Fibroblast of skin of left quadriceps (primary cell): ENCODE results near the gene GNAI3.

Experiments
- DNase-seq, 2 experiments: peaks; one replicate each; pipeline ENCODE4 v3.0.0-alpha.2; 2013; ENCODE audit warnings: low read depth in 2 of 2

GNAI3 gene

DNA sequence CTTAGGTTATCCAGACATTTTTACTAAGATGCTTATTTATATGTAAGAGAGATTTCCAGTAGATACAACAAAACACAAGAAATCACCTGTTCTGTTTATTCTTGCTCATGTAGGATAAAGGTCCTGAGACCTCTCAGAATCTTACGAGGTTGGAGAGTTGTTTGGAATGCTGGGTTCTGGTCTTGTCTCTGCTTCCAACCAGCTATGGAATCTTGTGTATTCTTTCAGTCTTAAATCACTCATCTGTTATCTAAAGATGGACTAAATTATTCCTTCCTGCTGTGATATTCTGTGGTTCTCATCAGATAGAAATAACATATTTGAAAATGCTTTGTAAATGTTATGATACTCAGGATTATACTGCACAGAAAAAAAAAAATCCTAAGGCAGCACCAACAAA lies 49.7 kb downstream of the GNAI3 start:
- no peak for DNase-seq

DNA sequence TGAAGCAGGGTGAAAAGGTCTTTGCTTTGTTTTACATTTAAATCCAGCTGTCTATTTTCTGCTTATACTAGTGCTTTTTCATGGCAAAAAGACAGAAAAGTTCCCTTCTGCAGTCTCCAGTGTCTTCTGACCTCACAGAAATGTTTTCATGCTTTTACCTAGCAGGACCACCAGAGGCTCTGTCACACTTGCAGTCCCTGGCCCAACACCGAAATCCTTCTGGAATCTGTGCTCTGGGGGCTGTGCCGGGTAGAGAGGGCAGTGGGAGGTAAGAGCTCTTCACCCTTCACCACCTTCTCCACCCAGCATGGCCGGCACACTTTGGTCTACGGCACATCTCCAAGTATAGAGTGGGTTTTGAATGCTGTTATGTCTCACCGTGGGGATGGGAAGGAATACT lies 50.2 kb downstream of the GNAI3 start:
- DNase-seq = no peak

DNA sequence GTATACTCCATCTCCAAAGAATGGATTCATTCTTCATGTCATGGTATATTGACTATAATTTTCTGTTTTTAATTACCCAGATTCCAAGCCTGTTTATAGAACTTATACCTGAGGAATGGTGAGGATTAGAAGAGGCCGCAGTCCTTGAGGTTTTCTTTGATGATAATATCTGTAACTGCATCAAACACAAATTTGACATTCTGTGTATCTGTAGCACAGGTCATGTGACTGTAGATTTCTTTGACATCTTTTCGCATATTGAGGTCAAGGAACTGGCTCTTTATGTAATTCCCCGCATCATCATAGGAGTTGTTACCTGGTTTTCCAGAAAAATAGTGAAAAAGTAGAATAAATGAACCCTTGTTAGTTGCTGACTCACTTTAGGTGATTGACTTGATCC lies 54.8 kb downstream of the GNAI3 start:
- no peak for DNase-seq

DNA sequence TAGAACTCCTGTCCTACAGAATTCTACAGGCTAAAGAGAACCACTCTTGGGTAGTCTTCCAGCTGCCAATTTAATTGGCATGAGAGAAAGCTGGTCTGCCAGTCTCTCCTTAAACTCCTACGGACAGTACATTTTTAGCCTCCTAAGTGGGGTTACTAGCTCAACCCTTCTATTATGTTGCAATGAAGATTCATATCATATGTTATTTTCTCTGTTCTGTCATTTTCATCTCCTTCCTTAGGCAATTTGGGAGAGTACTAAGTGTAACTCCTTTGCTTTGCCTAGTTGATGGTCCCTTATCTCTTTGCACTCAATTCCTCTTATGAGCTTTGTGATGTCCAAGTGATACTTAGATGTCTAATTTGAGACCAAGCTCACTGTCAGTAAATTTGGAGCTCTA lies 57.0 kb downstream of the GNAI3 start:
- no peak for DNase-seq

DNA sequence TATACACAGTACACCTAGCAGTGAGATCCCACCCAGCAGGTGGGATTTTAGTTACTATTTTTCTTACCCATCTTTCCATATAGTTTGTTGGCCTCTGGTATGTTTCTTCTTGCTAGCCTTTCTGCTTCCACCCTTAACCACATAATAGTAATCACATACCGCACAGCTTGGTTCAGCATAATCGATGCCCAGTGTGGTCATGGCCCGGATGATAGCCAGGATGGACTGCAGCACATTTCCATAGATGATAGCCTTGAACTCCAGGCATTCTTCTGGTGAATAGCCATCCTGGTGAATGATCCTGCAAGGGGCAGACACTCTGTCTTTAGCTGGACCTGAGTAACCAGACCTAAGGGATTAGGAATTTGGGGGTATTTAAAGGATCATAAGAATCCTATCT lies 61.5 kb downstream of the GNAI3 start:
- no peak for DNase-seq

DNA sequence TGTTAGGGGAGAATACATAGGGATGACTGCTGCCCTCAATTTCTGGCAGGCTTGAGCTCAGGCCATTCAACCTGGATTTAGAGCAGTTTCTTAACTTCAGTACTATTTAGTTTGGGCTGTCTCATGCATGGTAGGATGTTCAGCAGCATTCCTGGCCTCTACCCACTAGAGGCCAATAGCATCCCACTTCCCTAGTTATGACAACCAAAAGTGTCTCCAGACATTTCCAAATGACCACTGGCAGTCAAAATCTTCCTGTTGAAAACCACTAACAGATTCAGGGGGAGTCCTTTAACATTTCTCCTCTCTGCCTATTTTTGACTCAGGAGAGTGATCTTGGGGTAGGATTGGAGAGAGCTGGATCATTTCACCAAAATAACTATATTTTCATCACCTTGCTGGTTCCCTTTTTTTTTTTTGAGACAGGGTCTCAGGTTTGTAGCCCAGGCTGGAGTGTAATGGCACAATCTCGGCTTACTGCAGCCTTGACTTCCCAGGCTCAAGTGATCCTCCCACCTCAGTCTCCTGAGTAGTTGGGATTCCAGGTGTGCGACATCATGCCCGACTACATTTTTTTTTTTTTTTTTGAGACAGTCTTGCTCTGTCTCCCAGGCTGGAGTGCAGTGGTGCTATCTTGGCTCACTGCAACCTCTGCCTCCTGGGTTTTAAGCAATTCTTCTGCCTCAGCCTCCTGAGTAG lies 62.3 kb downstream of the GNAI3 start:
- DNase-seq = no peak

DNA sequence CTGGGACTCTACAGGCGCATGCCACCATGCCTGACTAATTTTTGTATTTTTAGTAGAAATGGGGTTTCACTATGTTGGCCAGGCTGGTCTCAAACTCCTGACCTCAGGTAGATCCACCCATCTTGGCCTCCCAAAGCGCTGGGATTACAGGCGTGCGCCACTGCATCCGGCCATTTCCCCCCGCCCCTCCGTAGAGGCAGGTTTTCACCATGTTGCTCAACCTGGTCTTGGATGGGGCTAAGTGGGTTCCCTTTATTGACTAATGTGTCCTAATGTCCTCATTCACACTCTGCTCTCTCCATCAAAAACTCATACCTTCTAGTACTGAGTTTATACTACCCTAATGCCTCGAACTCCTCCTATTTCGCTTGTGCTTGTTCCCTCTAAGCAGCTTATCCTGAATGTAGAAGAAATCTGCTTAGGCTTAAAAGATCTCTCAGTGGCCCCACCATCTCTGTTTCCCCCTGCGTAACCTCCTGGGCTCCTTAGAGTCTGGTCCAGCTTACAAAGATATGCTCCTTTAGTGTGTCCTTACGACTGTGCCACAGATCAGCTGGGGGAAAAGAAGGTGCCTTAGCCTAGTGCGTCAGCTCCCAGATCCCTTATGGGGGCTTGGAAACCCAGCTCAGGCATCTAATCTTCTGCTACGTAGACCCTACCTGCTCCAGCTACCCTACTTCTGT lies 63.0 kb downstream of the GNAI3 start:
- no peak for DNase-seq

DNA sequence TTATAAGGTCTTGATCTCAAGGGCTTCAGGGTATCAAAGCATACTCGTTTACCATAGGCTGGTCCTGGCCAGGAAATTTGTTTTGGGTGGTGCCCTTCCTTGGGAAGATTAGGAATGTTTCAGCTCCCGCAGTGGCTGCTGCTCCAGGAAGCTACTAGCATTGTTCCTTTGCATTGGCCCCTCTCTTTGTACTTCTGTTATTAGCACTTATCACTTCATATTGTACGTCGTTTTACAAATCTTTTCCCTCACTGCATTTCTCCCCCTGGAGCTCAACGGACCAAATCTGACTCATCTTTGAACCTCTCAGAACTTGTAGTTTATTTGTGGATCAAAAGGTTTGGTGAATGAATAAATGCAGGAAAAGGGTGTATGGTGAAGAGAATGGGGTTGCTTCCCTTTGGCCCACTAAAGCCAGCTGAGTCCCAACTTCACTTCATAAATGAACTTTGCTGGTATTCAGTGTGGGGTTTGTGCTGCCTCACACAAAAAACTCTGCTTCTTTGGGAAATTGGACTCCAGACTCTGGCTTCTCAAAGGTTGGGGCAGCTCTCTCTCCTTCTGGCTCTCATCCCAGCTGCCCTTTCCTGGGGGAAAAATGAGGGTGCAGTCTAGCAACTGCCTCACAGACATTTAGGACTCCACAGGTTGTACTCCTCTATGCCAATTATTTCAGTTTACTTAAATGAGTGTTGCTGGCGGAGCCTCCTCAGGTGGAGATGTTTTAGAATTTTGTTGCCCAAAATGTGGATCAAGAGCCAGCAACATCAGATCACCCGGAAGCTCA lies 65.1 kb downstream of the GNAI3 start:
- no peak for DNase-seq

DNA sequence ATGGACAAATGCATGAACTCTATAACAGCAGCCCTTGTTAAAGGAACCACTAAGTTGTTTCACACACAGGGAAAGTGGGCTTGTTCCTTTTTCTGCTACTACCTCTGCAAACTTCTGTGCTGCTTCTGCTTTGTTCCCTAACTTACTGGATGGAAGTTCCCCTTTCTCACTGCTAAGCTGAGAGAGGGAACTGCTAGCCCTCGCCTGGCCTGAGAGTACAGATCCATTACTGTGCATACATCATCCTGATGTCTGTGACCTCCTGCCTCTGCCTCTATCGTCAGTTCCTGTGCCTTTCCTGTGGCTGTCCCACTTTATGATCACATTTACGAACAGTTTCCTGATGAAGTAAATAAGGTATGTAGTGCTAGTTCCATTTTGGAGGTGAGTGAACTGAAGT lies 67.5 kb downstream of the GNAI3 start:
- DNase-seq = no peak

DNA sequence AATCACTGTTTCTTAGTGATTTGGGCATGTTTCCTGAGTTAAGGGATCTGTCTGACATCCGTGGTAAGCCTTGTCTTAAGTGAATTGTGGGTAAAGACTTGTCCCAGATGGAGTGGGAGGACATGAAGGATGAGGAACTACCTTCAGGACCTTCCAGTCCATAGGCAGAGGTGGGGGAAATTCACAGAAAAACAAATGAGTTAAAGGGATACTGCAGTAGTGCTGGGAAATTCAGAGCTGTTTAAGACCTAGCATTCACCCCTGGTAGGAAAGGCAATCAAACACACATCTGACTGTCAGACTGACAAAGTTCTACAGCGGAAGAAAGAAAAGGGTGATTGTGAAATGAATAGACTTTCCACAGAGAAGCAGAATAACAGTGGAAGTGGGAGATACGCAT lies 68.0 kb downstream of the GNAI3 start:
- DNase-seq = no peak

DNA sequence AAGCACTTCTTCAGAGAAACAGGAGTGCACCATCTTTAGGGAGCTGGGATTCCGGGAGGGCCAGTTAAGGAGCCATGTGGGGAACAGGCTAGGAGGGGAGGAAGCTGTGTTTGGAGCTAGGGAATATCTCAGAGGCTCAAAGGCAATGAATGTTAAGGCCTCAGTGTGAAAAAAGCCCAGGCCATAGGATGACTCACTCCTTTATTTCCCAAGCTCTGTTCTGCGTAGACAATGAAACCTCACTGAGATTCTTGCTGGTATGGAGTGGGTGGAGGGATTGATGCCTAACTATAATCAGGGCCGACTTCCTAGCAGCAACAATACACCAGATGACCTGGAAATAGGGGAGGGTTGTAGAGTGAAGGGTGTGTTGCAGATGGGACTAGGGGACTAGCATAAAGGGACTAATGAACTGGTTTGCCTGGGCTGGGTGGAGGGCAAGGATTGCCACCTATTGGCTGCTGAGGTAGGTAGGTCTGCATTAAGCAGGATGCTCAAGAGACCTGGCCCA lies 68.9 kb downstream of the GNAI3 start:
- DNase-seq = peak; percentile 81

DNA sequence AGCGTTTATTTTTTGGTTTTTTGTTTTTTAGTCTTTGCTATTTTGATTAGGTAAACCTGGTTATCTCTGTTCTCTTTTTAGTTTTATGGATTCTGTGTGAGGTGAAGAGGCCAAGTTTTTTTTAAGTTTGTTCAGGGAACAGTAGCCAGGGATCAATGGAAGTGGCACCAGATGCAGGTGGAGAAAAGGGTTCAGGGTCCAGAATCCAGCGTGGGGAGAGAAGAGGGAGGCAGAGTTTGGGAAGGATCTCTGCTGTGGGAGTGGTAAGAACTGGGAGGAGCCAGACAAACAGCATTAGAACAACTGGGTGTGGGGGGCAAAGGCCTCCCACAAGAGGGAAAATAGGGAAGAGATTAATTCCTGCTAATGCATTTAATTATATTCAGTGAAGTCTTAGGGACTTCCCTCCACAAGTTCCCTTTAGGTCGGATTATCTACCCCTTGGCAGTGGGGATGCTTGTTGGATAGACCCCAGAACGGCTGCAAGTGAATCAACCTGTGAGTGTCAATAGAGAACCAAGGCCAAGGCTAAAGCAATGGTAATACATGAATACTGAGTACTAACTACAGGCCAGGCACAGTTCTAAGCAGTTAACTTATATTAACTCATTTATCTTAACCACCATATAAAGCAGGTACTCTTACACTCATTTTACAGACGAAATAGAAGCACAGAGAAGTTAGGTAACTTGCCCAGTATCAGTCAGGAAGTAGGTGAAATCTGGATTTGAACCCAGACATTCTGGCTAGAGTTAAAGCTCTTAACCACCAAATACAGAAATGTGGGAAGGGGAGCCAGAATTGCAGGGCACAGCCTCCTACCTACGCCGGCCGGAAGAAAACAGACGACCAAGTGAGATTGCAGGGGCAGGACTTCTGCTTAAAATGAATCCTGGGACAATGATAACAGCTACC lies 70.5 kb downstream of the GNAI3 start:
- no peak for DNase-seq

DNA sequence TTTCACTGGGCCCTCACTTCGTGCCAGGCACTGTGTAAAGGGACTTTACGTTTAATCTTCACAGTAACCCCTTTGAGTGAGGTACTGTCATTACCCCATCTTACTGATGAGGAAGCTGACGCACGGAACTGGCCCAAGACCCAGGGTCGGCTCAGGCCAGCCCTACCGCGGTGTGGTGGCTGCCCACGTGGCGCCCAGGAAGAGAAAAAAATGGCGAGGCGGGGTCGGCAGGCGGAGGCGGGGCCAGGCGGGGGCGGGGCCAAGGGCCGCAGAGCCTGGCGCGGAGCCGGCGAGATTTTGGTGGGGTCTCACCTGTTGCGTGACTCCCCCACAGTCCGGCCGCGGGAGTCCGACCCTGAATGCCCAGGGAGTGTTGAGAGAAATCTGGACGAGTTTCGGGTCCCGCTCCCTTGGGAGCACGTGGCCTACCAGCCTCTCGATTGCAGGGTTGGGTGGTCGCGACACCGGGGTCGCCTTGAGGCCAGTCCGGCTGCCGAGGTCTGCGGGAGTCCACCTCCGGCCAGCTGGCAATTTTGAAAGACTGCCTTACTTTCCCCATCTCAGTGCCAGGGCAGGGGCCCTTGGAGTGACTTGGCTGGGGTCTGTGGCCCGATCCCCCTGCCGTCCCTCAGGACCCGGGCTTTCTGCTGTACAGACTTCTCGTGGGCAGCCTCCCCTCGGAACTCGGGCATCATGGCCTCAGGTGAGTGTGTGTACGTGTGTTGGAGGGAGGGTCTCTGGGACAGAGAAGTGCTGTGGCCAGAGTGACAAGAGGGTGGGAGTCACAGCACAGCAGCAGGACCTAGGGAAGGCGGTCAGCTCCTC lies 71.4 kb downstream of the GNAI3 start, which contains the start of the genes AMPD2 and GNAT2:
Gene AMPD2 (plus strand): TSS at position 262 of the 825 bp plus-strand sequence. CDS start 1,339 bp downstream, outside the sequence.
Gene GNAT2 (minus strand): TSS at position 41 of the 825 bp plus-strand sequence. CDS start 6,746 bp downstream, outside the sequence.
- peak; percentile 63 to 66 for DNase-seq

DNA sequence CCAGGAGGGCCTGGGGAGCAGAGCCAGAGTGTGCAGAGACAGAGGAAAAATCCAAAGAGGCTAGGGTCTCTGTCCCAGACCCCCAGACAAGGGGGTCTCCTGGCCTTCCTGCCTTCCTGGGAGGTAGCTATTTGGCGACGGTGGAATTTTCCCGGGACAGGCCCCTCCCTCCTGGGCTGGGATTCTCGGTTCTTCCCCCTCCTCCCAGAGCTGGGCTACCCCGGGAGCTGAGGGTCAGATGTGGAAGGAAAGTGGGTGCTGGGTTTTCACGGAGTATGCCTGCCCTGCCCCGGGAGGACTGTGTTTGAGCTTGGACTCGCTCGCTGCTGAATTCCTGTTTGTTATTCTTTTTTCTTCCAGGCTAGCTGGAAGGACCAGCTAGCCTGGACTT lies 72.0 kb downstream of the GNAI3 start:
- peak in 1 of 2 experiments; percentile 54 for DNase-seq

DNA sequence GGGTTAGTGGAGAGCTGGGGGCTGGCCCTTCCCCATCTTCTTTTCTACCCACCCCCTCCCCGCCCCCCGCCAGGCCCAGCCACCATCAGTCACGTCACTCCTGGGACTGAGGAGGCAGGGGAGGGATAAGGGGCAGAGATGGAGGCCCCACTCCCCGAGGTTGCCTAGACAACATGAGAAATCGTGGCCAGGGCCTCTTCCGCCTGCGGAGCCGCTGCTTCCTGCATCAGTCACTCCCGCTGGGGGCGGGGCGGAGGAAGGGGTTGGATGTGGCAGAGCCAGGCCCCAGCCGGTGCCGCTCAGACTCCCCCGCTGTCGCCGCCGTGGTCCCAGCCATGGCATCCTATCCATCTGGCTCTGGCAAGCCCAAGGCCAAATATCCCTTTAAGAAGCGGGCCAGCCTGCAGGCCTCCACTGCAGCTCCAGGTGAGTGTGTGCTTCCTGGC lies 72.4 kb downstream of the GNAI3 start:
- peak; percentile 89 to 90 for DNase-seq

DNA sequence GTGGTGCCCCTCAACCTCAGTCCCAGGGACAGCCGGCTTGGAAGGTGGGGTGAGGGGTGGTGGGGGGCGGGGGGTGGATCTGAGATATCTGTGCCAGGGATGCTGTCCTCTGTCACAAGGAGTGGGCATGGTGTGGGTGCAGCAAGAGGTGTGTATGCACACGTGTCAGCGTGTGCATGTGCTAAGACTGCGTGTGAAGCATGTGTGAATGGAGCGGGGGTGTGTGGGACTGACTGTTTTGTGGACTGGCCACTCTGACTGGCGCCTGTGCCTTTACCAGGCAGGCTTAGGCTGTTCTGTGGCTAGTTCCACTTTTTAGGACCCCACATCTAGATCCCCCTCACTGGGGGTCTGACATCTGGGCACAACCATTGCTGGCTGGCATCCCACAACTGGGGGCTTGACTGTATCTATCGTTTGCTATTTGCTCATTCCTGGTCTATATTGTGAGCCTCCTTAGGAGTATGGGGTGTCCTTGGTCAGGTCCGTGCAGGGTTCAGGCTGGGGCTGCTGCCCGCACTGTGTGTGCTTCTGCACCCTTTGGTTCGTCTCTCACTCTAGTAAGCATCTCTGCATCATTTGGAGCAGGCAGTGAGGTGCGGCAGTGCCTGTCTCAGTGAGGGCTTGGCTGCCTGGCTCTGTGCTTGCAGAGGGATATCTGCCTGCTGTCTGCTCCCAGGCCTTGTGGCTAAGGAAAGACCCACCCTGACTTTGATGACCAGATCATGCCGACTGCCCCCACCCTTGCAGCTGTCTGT lies 73.1 kb downstream of the GNAI3 start:
- DNase-seq = no peak

DNA sequence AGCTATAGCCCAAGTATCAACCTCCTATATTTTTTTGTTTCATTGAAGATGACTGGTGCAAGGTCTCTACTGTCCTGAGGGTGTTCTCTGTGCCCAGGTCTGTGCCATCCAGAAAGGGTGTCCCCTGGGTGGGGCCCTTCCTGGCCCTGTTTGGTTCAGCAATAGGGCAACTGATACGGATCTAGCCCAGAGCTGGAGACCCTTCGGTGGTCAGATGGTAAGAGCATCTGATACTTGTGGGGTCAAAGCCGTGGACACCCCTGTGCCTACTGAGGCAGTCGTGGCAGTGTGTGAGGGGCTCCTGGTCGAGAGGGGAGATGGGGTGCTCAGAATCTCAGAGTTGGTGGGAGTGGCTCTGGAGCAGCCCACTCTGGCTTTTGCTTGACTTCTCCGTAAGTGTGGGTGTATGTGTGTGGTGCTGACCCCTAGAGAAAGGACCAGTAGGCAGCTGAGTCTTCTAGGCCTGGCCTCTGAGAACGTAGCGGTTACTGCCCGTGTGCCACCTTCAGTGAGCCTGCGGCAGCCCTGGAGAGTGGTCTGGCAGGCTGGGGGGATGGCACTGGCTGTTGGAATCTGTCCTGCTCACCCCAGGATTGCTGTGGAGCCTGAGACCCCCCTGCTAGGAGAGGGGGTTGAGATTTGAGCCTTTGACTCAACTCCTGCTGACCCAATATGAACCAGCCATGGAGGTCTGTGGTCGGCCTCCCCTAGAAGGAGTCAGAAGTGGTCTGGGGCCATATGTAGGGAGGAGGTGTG lies 73.9 kb downstream of the GNAI3 start:
- DNase-seq = no peak

DNA sequence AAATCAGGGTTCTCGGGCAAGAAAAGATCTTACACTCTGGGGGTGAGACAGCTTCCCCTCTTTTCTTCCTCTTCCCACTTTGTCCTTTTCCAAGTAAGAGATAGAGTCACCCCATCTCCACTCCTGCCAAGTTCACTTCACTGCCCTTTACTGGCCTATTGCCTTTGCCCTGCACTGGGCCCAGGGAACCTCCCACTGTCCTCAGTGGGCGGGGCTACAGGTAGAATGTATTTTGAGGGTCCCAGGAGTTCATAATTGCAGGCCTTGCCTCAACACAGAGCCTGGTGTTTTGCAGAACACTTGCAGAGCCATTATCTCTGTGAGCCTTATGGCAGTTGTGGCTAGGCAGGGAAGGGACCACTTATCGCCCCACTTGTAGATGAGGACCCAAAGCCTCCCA lies 74.5 kb downstream of the GNAI3 start:
- no peak for DNase-seq
